Endothelial cell of umbilical vein (primary cell): ENCODE data around the gene NXF1. TPM values are rescaled to one million over a fixed set of nuclear protein-coding genes. Genes with fewer than 3 reads are reported as not detected.

Source experiments
- BruUV-seq: library from RNA; stranded (reverse); fragments of 400-500 nt; replicated peaks from 2 replicates; lab custom pipeline; 2021; lab: Mats Ljungman, UMichigan
- CTCF ChIA-PET: fragments of 300-600, 350-600 bp; sonication (Branson Sonifier 250); formaldehyde crosslinking; loops from one replicate; lab custom pipeline; 2021; ENCODE audit warnings: antibody characterized with exemption, inconsistent platforms; lab: Charles Lee
- POLR2A ChIA-PET: fragments of 300-600, 350-600 bp; sonication (Branson Sonifier 250); formaldehyde crosslinking; loops from one replicate; lab custom pipeline; 2021; ENCODE audit warnings: antibody characterized with exemption, inconsistent platforms; lab: Charles Lee
- DNase-seq: peaks from one replicate; pipeline ENCODE4 v3.0.0-alpha.2; 2011; ENCODE audit warnings: low read depth, low spot score
- FAIRE-seq: peaks from 2 replicates; lab custom pipeline; 2011; peaks lifted over from hg19 to GRCh38; lab: Jason Lieb, UNC
- H2AFZ ChIP-seq: 2 replicates; pipeline ENCODE4 v1.6.0; 2012; ENCODE audit warnings: low read depth, low read length, control low read depth, inconsistent platforms
- H3K27ac ChIP-seq: 2 replicates; pipeline ENCODE4 v1.5.1; 2011; ENCODE audit warnings: low read depth, mild to moderate bottlenecking, control low read depth, low read length, moderate library complexity; ENCODE audit not compliant: insufficient read depth
- H3K27me3 ChIP-seq, 2 experiments: 2 replicates each; pipeline versions ENCODE4 v1.6.0 to v1.6.1; 2011; ENCODE audit warnings: low read length in 2 of 2, mixed read lengths in 1 of 2; ENCODE audit not compliant: control insufficient read depth in 2 of 2, insufficient read depth in 2 of 2
- H3K36me3 ChIP-seq, 2 experiments: 2 replicates in 1 of 2; 3 replicates in 1 of 2; pipeline ENCODE4 v1.5.1; 2011; ENCODE audit warnings: low read length in 2 of 2, mild to moderate bottlenecking in 1 of 2, moderate library complexity in 1 of 2; ENCODE audit not compliant: control insufficient read depth in 2 of 2, insufficient read depth in 2 of 2; ENCODE audit errors: extremely low read depth in 1 of 2
- H3K4me1 ChIP-seq: 3 replicates; pipeline ENCODE4 v1.5.1; 2011; ENCODE audit warnings: mild to moderate bottlenecking, low read length; ENCODE audit not compliant: control insufficient read depth, insufficient read depth; ENCODE audit errors: extremely low read depth
- H3K4me2 ChIP-seq: 2 replicates; pipeline ENCODE4 v1.6.1; 2011; ENCODE audit warnings: low read length, control low read depth, mixed read lengths; ENCODE audit not compliant: insufficient read depth
- H3K4me3 ChIP-seq, 3 experiments: fragments of 200-600 bp in 1 of 3; sonication (generic), shearing (Covaris generic) in 1 of 3; replicated peaks in 1 of 3; 2 replicates each; pipeline ENCODE4 v1.5.1; 2011 to 2016; ENCODE audit warnings: control low read depth in 3 of 3, low read length in 3 of 3, mild to moderate bottlenecking in 2 of 3, inconsistent platforms in 1 of 3, low read depth in 1 of 3, moderate library complexity in 1 of 3; ENCODE audit not compliant: insufficient read depth in 1 of 3
- H3K79me2 ChIP-seq: 2 replicates; pipeline ENCODE4 v1.6.0; 2012; ENCODE audit warnings: low read length, inconsistent platforms; ENCODE audit not compliant: control insufficient read depth, insufficient read depth
- H3K9ac ChIP-seq: replicated peaks from 2 replicates; pipeline ENCODE3; 2011; ENCODE audit warnings: low read length, control low read depth; ENCODE audit not compliant: insufficient read depth; ENCODE audit errors: extremely low read depth
- H3K9me1 ChIP-seq: replicated peaks from 3 replicates; pipeline ENCODE4 v1.6.0; 2011; ENCODE audit warnings: mild to moderate bottlenecking, low read length; ENCODE audit not compliant: control insufficient read depth, insufficient read depth; ENCODE audit errors: extremely low read depth
- H3K9me3 ChIP-seq: replicated peaks from 2 replicates; pipeline ENCODE4 v1.5.1; 2012; ENCODE audit warnings: low read length, inconsistent platforms; ENCODE audit not compliant: control insufficient read depth, insufficient read depth
- H4K20me1 ChIP-seq: replicated peaks from 2 replicates; pipeline ENCODE3; 2011; ENCODE audit warnings: mild to moderate bottlenecking, low read length; ENCODE audit not compliant: control insufficient read depth, insufficient read depth; ENCODE audit errors: extremely low read depth
- CTCF ChIP-seq, 2 donors: IDR thresholded peaks; 1 replicate in 1 of 2; 2 replicates in 1 of 2; pipeline ENCODE4 v1.5.1; 2011; ENCODE audit warnings: low read length in 2 of 2, mild to moderate bottlenecking in 2 of 2, moderate library complexity in 2 of 2, control low read depth in 1 of 2, inconsistent platforms in 1 of 2, low read depth in 1 of 2; ENCODE audit not compliant: insufficient read depth in 1 of 2; ENCODE audit errors: extremely low read depth in 1 of 2
- EZH2 ChIP-seq: IDR thresholded peaks from 2 replicates; pipeline ENCODE4 v1.6.1; 2012; ENCODE audit warnings: borderline replicate concordance, low read depth, mild to moderate bottlenecking, moderate library complexity, low read length, inconsistent platforms; ENCODE audit not compliant: severe bottlenecking
- FOS ChIP-seq: IDR thresholded peaks from 2 replicates; pipeline ENCODE4 v1.6.1; 2011; ENCODE audit warnings: mild to moderate bottlenecking, low read length, moderate library complexity, borderline replicate concordance; ENCODE audit not compliant: insufficient read depth
- GATA2 ChIP-seq: IDR thresholded peaks from 2 replicates; pipeline ENCODE4 v1.7.0; 2011; ENCODE audit warnings: low read depth, mild to moderate bottlenecking, moderate library complexity, mixed read lengths, low read length; ENCODE audit not compliant: insufficient read length, insufficient read depth
- JUN ChIP-seq: IDR thresholded peaks from 2 replicates; pipeline ENCODE4 v1.6.1; 2011; ENCODE audit warnings: borderline replicate concordance, low read depth; ENCODE audit not compliant: insufficient read length, insufficient read depth
- MAX ChIP-seq: IDR thresholded peaks from 2 replicates; pipeline ENCODE4 v1.6.1; 2011; ENCODE audit not compliant: insufficient read depth, insufficient read length
- MYC ChIP-seq: IDR thresholded peaks from one replicate; pipeline ENCODE4 v1.6.1; 2011; ENCODE audit warnings: mild to moderate bottlenecking, low read depth, low read length
- POLR2A ChIP-seq: IDR thresholded peaks from 2 replicates; pipeline ENCODE4 v1.6.1; 2012; ENCODE audit warnings: low read depth, mild to moderate bottlenecking, control low read depth, low read length
- POLR2AphosphoS5 ChIP-seq: IDR thresholded peaks from 2 replicates; pipeline ENCODE4 v1.6.1; 2012; ENCODE audit warnings: low read depth, mild to moderate bottlenecking, control low read depth, low read length, moderate library complexity; ENCODE audit not compliant: insufficient read depth
- dilution Hi-C: fragments of 300-500 bp; cut with MboI; formaldehyde crosslinking; loops from one replicate; pipeline ENCODE4 v1.15.0; 2019; ENCODE audit warnings: low sequenced_read_pairs; ENCODE audit not compliant: extremely low pct_ligation_motif_present
- intact Hi-C: fragments of 100-400 bp; cut with micrococcal nuclease; formaldehyde crosslinking; loops from one replicate; pipeline ENCODE4 v1.10.0; 2022
- polyA plus RNA-seq, 4 experiments: library from polyadenylated mRNA; depleted of rRNA in 3 of 4; stranded (reverse) in 3 of 4; unstranded in 1 of 4; fragments of >200 nt; gene quantifications; 2 replicates each; pipeline versions ENCODE4 v1.2.1 to v1.2.3, GENCODE V29; 2011 to 2012; ENCODE audit warnings: missing spikeins in 1 of 4
- total RNA-seq: library from RNA; stranded (reverse); gene quantifications from 2 replicates; pipeline ENCODE4 v1.2.3, GENCODE V29; 2021

The NXF1 gene
- total and polyA plus RNA-seq, 2 donors (not counting 3 experiments of a cell fraction or from before 2014, with no cell fraction given): 74.4 to 101 TPM

GRCh38 chr11:62752994-62753735, 52.1 kb downstream of the NXF1 start:
- no peaks in the 10 kb centered on the region for H3K27me3 ChIP-seq
- dilution Hi-C loops: no loop called here

More at GRCh38 chr11:62752994-62753735, 52.1 kb downstream of the NXF1 start:
- DNase-seq: no peak
- intact Hi-C loops: loop anchor here (1.0 to 5.0 kb wide), 3 partner anchors 8 to 1084 kb away; partner anchors contain the start of genes MARK2, POLR2G and TTC9C
- Histone ChIP-seq H3K4me3 (peak overlapping the region in 2 of 3 experiments; percentile 67 to 71), H3K9me1 (no peaks in the 10 kb centered on the region), H3K79me2 (peaks cover 10% of the 10 kb centered on the region), H3K36me3 (peaks cover 0 to 5% of the 10 kb centered on the region in 2 experiments), H4K20me1 (no peaks in the 10 kb centered on the region), H3K4me2 (peak overlapping the region; percentile 27), H2AFZ (peak overlapping the region; percentile 61), H3K4me1 (peaks cover 5% of the 10 kb centered on the region), H3K9ac (no peak overlapping the region), H3K27ac (no peak overlapping the region), H3K9me3 (no peaks in the 10 kb centered on the region)
- POLR2A ChIA-PET: interaction anchor here (0.9 to 2.0 kb wide), 12 partner anchors 9 to 107 kb away, joined by 3 to 22 read pairs (median 5); partner anchors contain the start of genes C11orf98, CSKMT, GANAB and HNRNPUL2
- CTCF ChIA-PET: interaction anchor here (0.9 to 2.7 kb wide), 14 partner anchors 8 to 210 kb away, joined by 3 to 26 read pairs (median 5); partner anchors contain the start of genes C11orf98, CSKMT, HNRNPUL2 and INTS5
- FAIRE-seq: no peak
- BruUV-seq: TSS peak; percentile 55
- no peak for TF ChIP-seq GATA2
- no peak for TF ChIP-seq POLR2AphosphoS5
- TF ChIP-seq JUN: no peak
- TF ChIP-seq MAX: no peak
- no peak for TF ChIP-seq FOS
- TF ChIP-seq EZH2: no peak
- TF ChIP-seq MYC: no peak
- TF ChIP-seq POLR2A: no peak
- no peak for TF ChIP-seq CTCF (IDR thresholded peaks at IDR 0.05; ENCODE audit: extremely low read depth in 1 of 2, insufficient read depth in 1 of 2, low read depth in 1 of 2, low read length in 2 of 2)
